H9 (cell line): Measurements from ENCODE around the gene SYCN. TPM values are rescaled to one million over a fixed set of nuclear protein-coding genes. Genes with fewer than 3 reads are reported as not detected.

ENCODE experiments used
- DNase-seq: peaks from one replicate; pipeline ENCODE4 v3.0.0-alpha.2; 2017
- H2AFZ ChIP-seq: one replicate; pipeline ENCODE4 v1.6.1; 2013; ENCODE audit warnings: mild to moderate bottlenecking, low read length, control low read depth, moderate library complexity
- H2AK5ac ChIP-seq: 2 replicates; pipeline ENCODE4 v1.6.1; 2013; ENCODE audit warnings: low read length, control low read depth, mixed read lengths; ENCODE audit not compliant: insufficient read length
- H2BK120ac ChIP-seq: one replicate; pipeline ENCODE4 v1.6.1; 2013; ENCODE audit warnings: low read depth, mild to moderate bottlenecking, low read length, control low read depth, inconsistent platforms; ENCODE audit not compliant: poor library complexity, severe bottlenecking
- H2BK12ac ChIP-seq: 2 replicates; pipeline ENCODE4 v1.6.1; 2013; ENCODE audit warnings: low read length, control low read depth, mixed read lengths, low read depth; ENCODE audit not compliant: insufficient read length
- H2BK15ac ChIP-seq: 2 replicates; pipeline ENCODE4 v1.6.1; 2013; ENCODE audit warnings: low read depth, low read length, control low read depth
- H2BK20ac ChIP-seq: one replicate; pipeline ENCODE4 v1.6.1; 2013; ENCODE audit warnings: low read depth, mild to moderate bottlenecking, low read length, control low read depth, inconsistent platforms; ENCODE audit not compliant: poor library complexity, severe bottlenecking
- H2BK5ac ChIP-seq: 2 replicates; pipeline ENCODE4 v1.6.1; 2013; ENCODE audit warnings: low read length, control low read depth, mixed read lengths; ENCODE audit not compliant: insufficient read length
- H3K14ac ChIP-seq: 2 replicates; pipeline ENCODE4 v1.6.1; 2013; ENCODE audit warnings: low read length, control low read depth; ENCODE audit not compliant: insufficient read depth
- H3K18ac ChIP-seq: 2 replicates; pipeline ENCODE4 v1.6.1; 2013; ENCODE audit warnings: low read depth, mild to moderate bottlenecking, mixed read lengths, low read length, control low read depth; ENCODE audit not compliant: insufficient read length
- H3K23ac ChIP-seq: 2 replicates; pipeline ENCODE4 v1.6.1; 2013; ENCODE audit warnings: low read length, control low read depth, mixed read lengths, low read depth; ENCODE audit not compliant: insufficient read length
- H3K23me2 ChIP-seq: 2 replicates; pipeline ENCODE4 v1.6.1; 2013; ENCODE audit warnings: low read depth, mild to moderate bottlenecking, mixed read lengths, low read length, control low read depth; ENCODE audit not compliant: insufficient read length, poor library complexity, severe bottlenecking
- H3K27ac ChIP-seq: 2 replicates; pipeline ENCODE4 v1.5.1; 2013; ENCODE audit warnings: low read length, control low read depth, mixed read lengths, low read depth; ENCODE audit not compliant: insufficient read length
- H3K27me3 ChIP-seq: 2 replicates; pipeline ENCODE4 v1.6.1; 2013; ENCODE audit warnings: low read length, control low read depth, inconsistent platforms; ENCODE audit not compliant: insufficient read depth
- H3K4ac ChIP-seq: 2 replicates; pipeline ENCODE4 v1.6.1; 2013; ENCODE audit warnings: low read depth, mild to moderate bottlenecking, control low read depth, inconsistent platforms, low read length, moderate library complexity
- H3K4me1 ChIP-seq: 2 replicates; pipeline ENCODE4 v1.6.1; 2013; ENCODE audit warnings: low read length, control low read depth, inconsistent platforms; ENCODE audit not compliant: insufficient read depth
- H3K4me2 ChIP-seq: 2 replicates; pipeline ENCODE4 v1.6.1; 2013; ENCODE audit warnings: low read length, control low read depth, mixed read lengths; ENCODE audit not compliant: insufficient read length, insufficient read depth
- H3K56ac ChIP-seq: 2 replicates; pipeline ENCODE4 v1.6.1; 2013; ENCODE audit warnings: low read depth, mild to moderate bottlenecking, mixed read lengths, low read length, control low read depth; ENCODE audit not compliant: insufficient read length
- H3K79me1 ChIP-seq: 2 replicates; pipeline ENCODE4 v1.6.1; 2013; ENCODE audit warnings: low read depth, mild to moderate bottlenecking, moderate library complexity, low read length, control low read depth, inconsistent platforms; ENCODE audit not compliant: insufficient read depth, poor library complexity, severe bottlenecking
- H3K79me2 ChIP-seq: 2 replicates; pipeline ENCODE4 v1.6.1; 2013; ENCODE audit warnings: low read length, control low read depth, inconsistent platforms; ENCODE audit not compliant: insufficient read depth
- H3K9ac ChIP-seq: 2 replicates; pipeline ENCODE4 v1.6.1; 2013; ENCODE audit warnings: low read length, control low read depth, mixed read lengths; ENCODE audit not compliant: insufficient read length; ENCODE audit errors: extremely low read depth
- H3K9me3 ChIP-seq: one replicate; pipeline ENCODE4 v1.6.1; 2013; ENCODE audit warnings: low read depth, low read length, inconsistent platforms; ENCODE audit not compliant: control insufficient read depth
- H3T11ph ChIP-seq: one replicate; pipeline ENCODE4 v1.6.1; 2013; ENCODE audit warnings: mild to moderate bottlenecking, low read length, control low read depth, inconsistent platforms
- H4K20me1 ChIP-seq: one replicate; pipeline ENCODE4 v1.6.1; 2013; ENCODE audit not compliant: control insufficient read depth, insufficient read length, insufficient read depth
- H4K5ac ChIP-seq: 2 replicates; pipeline ENCODE4 v1.6.1; 2013; ENCODE audit warnings: low read depth, mild to moderate bottlenecking, mixed read lengths, low read length, control low read depth; ENCODE audit not compliant: insufficient read length
- H4K8ac ChIP-seq: replicated peaks from 2 replicates; pipeline ENCODE4 v1.6.1; 2013; ENCODE audit warnings: low read length, control low read depth, mixed read lengths, low read depth; ENCODE audit not compliant: insufficient read length
- H4K91ac ChIP-seq: 2 replicates; pipeline ENCODE4 v1.6.1; 2013; ENCODE audit warnings: low read depth, mild to moderate bottlenecking, moderate library complexity, mixed read lengths, low read length, control low read depth; ENCODE audit not compliant: insufficient read length
- H3K27ac Mint-ChIP-seq, 3 experiments: 2 replicates in 2 of 3; 3 replicates in 1 of 3; pipeline ENCODE4 v1.8.0; 2020 to 2021; ENCODE audit warnings: mixed read lengths in 3 of 3, mild to moderate bottlenecking in 1 of 3, moderate library complexity in 1 of 3
- H3K27me3 Mint-ChIP-seq: 2 replicates; pipeline ENCODE4 v1.8.0; 2021; ENCODE audit warnings: low read depth, mild to moderate bottlenecking, moderate library complexity, mixed read lengths
- H3K36me3 Mint-ChIP-seq, 3 experiments: 2 replicates in 2 of 3; 3 replicates in 1 of 3; pipeline ENCODE4 v1.8.0; 2020 to 2021; ENCODE audit warnings: low read depth in 3 of 3, mixed read lengths in 3 of 3; ENCODE audit not compliant: insufficient read depth in 1 of 3
- H3K4me1 Mint-ChIP-seq, 2 experiments: 2 replicates each; pipeline ENCODE4 v1.8.0; 2020; ENCODE audit warnings: mixed read lengths in 2 of 2
- H3K4me3 Mint-ChIP-seq, 2 experiments: 2 replicates in 1 of 2; 3 replicates in 1 of 2; pipeline ENCODE4 v1.8.0; 2020 to 2021; ENCODE audit warnings: mild to moderate bottlenecking in 2 of 2, mixed read lengths in 2 of 2, moderate library complexity in 1 of 2
- H3K9me3 Mint-ChIP-seq, 2 experiments: 2 replicates in 1 of 2; 3 replicates in 1 of 2; pipeline ENCODE4 v1.8.0; 2020; ENCODE audit warnings: mild to moderate bottlenecking in 2 of 2, mixed read lengths in 2 of 2, moderate library complexity in 1 of 2
- CTCF ChIP-seq: fragments of 200-600 bp; sonication (generic); conservative IDR thresholded peaks from 3 replicates; pipeline ENCODE4 v1.8.0; 2021; ENCODE audit warnings: antibody characterized with exemption, mild to moderate bottlenecking
- WGBS: extraction: QIAGEN DNeasy Blood & Tissue Kit; methylation state at CpG from one replicate; pipeline ENCODE4 v1.1.7; 2013; ENCODE audit warnings: missing lambda C conversion rate, low lambda C conversion rate, mixed read lengths; ENCODE audit not compliant: insufficient read length; ENCODE audit errors: extremely low coverage; 5-methylcytosine and 5-hydroxymethylcytosine counted together
- total RNA-seq: library from RNA; stranded (reverse); gene quantifications from 2 replicates; pipeline ENCODE4 v1.2.1, GENCODE V29; 2021

Gene SYCN
- total RNA-seq, 1 experiment from 2014 or later = not detected

GRCh38 chr19:39168258-39169142 is 35.6 kb downstream of the SYCN start:
- Mint-ChIP-seq H3K4me1 (peaks cover 15 to 24% of the 10 kb centered on the region in 2 experiments), H3K9me3 (no peaks in the 10 kb centered on the region), H3K27me3 (no peaks in the 10 kb centered on the region), H3K27ac (peak overlapping the region; percentile 5 to 64 (median 27); a peak in 4 of 7 replicates), H3K4me3 (no peak overlapping the region), H3K36me3 (peaks cover 2 to 19% (median 17%) of the 10 kb centered on the region in 3 experiments; a peak in 6 of 7 replicates)
- WGBS = no CpG with 5 or more reads among the region's 23 CpGs
- H4K5ac ChIP-seq = no peak overlapping the region
- no peak overlapping the region for H3K56ac ChIP-seq
- no peak overlapping the region for H2BK5ac ChIP-seq
- H3K27ac ChIP-seq = no peak overlapping the region
- H4K20me1 ChIP-seq = no peaks in the 10 kb centered on the region
- no peak overlapping the region for H3K23ac ChIP-seq
- H2BK120ac ChIP-seq = no peak overlapping the region
- no peaks in the 10 kb centered on the region for H3K9me3 ChIP-seq
- H3K23me2 ChIP-seq = peaks cover 3% of the 10 kb centered on the region
- no peak overlapping the region for H3K9ac ChIP-seq
- no peak overlapping the region for H2BK20ac ChIP-seq
- H2BK15ac ChIP-seq = no peak overlapping the region
- H3K4me1 ChIP-seq = no peaks in the 10 kb centered on the region; the same call in 1 of the 2 replicates
- DNase-seq = no peak
- H2AFZ ChIP-seq = no peak overlapping the region
- no peak overlapping the region for H3T11ph ChIP-seq
- TF ChIP-seq CTCF = no peak
- H3K18ac ChIP-seq = no peak overlapping the region
- H4K8ac ChIP-seq = no peak overlapping the region
- no peaks in the 10 kb centered on the region for H3K79me2 ChIP-seq
- no peak overlapping the region for H3K4me2 ChIP-seq
- H3K14ac ChIP-seq = no peak overlapping the region
- H3K4ac ChIP-seq = no peak overlapping the region
- H3K79me1 ChIP-seq = no peaks in the 10 kb centered on the region
- H4K91ac ChIP-seq = no peak overlapping the region
- no peak overlapping the region for H2AK5ac ChIP-seq
- H2BK12ac ChIP-seq = no peak overlapping the region
- no peaks in the 10 kb centered on the region for H3K27me3 ChIP-seq
